HFF-Myc (cell line): Measurements from ENCODE around the gene ADD3.
"Not testable (repeated sequence)": the region's sequence is repeated elsewhere in the genome, so short reads cannot be mapped to it uniquely, and the experiment has no call there.

ENCODE experiments used
- DNase-seq: peaks from one replicate; pipeline ENCODE4 v3.0.0-alpha.2; 2011; ENCODE audit warnings: low read depth; ENCODE audit errors: extremely low read depth
- H3K4me3 ChIP-seq: replicated peaks from 2 replicates; pipeline ENCODE4 v1.5.1; 2011; ENCODE audit warnings: low read depth, mild to moderate bottlenecking, control low read depth, low read length
- TF ChIP-seq, protein P1 (sequence below): IDR thresholded peaks from 2 replicates; pipeline ENCODE4 v1.5.1; 2012; ENCODE audit warnings: mild to moderate bottlenecking, low read depth, low read length, control low read depth; ENCODE audit errors: missing control alignments

Gene ADD3

DNA sequence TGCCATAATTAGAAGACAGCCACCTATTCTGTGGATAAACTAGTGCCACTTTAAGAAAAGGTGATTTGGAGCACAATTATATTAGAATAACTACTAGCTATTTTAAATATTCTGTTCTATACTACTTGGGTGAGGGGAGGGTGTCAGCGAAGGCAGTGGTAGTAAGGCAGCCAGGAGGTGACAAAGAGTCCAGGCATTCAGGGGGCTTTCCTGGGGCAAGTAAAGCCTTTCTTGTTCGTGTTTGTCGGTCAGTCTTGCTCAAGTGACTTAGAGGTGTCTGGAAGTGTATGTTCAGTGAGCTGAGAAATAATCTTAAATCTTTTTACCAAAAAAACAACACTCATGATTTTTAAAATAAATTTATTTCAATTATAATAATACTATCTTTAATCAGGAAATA is 34.4 kb downstream of the ADD3 start:
- DNase-seq: no peak
- TF ChIP-seq, protein P1, sequence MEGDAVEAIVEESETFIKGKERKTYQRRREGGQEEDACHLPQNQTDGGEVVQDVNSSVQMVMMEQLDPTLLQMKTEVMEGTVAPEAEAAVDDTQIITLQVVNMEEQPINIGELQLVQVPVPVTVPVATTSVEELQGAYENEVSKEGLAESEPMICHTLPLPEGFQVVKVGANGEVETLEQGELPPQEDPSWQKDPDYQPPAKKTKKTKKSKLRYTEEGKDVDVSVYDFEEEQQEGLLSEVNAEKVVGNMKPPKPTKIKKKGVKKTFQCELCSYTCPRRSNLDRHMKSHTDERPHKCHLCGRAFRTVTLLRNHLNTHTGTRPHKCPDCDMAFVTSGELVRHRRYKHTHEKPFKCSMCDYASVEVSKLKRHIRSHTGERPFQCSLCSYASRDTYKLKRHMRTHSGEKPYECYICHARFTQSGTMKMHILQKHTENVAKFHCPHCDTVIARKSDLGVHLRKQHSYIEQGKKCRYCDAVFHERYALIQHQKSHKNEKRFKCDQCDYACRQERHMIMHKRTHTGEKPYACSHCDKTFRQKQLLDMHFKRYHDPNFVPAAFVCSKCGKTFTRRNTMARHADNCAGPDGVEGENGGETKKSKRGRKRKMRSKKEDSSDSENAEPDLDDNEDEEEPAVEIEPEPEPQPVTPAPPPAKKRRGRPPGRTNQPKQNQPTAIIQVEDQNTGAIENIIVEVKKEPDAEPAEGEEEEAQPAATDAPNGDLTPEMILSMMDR: no peak
- no peak overlapping the region for H3K4me3 ChIP-seq

DNA sequence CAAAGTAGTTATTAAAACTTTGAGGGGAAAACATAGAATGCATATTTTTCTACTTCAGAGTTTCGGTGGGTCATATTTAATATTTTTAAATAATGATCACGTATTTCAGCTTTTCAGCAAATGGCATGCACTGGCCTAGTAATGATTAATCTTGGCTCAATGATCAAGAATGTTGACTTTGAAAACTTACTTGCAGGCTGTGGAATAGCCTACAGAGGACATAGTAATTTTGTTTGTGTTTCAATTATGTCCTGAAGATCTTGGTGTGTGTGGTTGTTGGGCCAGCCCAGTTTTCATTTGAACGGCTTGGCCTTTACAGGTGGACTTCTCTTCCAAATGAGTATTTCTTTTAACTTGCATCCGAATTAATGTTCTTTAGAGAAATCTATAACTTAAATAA is 35.1 kb downstream of the ADD3 start:
- TF ChIP-seq, protein P1: no peak
- DNase-seq: no peak
- no peak overlapping the region for H3K4me3 ChIP-seq

DNA sequence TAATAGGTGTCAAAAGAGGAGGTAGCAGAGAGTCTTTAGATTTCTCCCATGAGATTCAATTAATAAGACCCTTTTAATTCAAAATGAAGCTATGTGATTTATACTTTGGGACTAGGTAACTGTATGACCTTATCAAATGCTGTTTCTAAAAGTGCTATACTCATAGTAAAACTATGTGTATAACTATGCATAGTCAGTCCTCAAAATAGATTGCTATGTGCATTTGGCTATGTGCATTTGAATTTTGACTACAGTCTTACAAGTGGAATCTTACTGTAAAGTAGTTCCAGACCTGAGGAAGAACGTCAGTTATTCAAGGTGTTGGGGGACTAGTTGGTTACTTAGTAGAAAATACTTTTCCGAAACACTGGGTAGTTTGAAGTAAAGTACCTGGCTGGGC is 36.9 kb downstream of the ADD3 start:
- no peak overlapping the region for H3K4me3 ChIP-seq
- DNase-seq: no peak
- TF ChIP-seq, protein P1: no peak

DNA sequence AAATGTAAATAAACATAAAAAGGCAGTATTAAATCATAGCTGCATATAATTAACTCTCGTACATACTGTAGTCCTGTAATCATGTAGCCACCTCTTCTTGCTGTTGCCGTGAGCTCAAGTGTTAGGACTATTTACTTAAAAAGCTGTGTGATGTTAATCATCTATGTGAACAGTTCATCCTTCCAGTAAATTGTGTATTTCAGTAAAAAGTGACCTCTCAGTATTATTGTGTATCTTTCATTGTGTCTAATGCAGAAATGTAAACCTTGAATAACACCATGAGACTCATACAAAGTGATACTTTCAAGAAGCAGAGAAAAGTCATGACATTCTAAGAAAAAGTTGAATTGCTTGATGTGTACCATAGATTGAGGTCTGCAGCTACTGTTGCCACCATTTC is 38.0 kb downstream of the ADD3 start:
- no peak for DNase-seq
- TF ChIP-seq, protein P1: no peak
- no peak overlapping the region for H3K4me3 ChIP-seq

DNA sequence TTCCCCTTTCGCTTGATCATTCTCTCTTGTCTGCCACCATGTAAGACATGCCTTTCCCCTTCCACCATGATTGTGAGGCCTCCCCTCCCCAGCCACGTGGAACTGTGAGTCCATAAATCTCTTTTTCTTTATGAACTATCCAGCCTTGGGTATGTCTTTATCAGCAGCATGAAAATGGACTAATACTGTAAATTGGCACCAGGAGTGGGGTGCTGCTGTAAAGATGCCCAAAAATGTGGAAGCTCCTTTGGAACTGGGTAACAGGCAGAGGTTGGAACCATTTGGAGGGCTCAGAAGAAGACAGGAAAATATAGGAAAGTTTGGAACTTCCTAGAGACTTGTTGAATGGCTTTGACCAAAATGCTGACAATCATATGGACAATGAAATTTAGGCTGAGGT is 40.4 kb downstream of the ADD3 start:
- not testable (repeated sequence) for DNase-seq, H3K4me3 ChIP-seq

DNA sequence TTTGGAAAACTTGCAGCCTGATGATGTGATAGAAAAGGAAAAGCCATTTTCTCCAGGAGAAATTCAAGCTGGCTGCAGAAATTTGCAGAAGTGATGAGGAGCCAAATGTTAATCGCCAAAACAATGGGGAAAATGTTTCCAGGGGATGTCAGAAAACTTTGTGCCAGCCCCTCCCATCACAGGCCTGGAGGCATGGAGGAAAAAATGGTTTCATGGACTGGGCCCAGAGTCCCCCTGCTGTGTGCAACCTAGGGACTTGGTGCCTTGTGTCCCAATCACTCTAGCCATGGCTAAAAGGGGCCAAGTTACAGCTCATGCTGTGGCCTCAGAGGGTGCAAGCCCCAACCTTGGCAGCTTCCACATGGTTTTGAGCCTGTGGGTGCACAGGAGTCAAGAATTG is 41.0 kb downstream of the ADD3 start:
- no peak overlapping the region for H3K4me3 ChIP-seq
- no peak for DNase-seq
- TF ChIP-seq, protein P1: no peak

DNA sequence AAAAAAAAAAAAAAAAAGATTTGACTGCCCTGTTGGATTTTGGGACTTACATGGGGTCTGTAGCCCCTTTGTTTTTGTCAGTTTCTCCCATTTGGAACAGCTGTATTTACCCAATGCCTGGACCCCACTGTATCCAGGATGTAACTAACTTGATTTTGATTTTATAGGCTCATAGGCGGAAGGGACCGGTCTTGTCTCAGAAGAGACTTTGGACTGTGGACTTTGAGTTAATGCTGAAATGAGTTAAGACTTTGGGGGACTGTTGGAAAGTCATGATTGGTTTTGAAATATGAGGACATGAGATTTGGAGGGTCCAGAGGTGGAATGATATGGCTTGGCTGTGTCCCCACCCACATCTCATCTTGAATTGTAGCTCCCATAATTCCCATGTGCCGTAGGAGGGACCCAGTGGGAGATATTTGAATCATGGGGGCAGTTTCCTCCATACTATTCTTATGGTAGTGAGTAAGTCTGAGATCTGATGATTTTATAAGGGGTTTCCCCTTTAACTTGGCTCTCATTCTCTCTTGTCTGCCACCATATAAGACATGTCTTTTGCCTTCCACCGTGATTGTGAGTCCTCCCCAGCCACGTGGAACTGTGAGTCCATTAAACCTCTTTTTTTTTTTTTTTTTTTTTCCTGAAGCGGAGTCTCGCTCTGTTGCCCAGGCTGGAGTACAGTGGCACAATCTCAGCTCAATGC is 42.3 kb downstream of the ADD3 start:
- DNase-seq, H3K4me3 ChIP-seq: not testable (repeated sequence)

DNA sequence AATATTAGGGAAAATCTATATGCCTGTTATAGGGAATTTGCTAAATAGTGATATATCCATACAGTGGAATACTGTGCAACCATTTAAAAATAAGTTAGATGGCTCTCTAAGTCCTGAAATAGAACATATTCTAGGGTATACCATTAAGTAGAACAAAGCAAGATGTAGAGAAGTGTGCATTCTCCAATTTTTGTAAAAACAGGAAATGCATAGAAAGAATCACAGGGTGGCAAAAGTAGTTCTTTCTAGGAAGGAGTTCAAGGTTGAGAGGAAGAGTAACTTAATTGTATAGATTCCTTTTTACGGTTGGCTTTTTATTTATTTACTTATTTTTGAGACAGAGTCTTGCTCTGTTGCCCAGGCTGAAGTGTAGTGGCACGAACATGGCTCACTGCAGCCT is 43.7 kb downstream of the ADD3 start:
- no peak overlapping the region for H3K4me3 ChIP-seq
- no peak for DNase-seq
- TF ChIP-seq, protein P1: no peak
